NCI-H1694 treated with DMSO at 0.1 percent for 48 hours (cell line): ENCODE measurements around the gene ARHGAP44.

Source experiments
- DNase-seq: peaks from one replicate; lab custom pipeline; 2025; lab: John Stamatoyannopoulos, UW

ARHGAP44 gene

GRCh38 chr17:12789481-12790248 lies at the start of gene ARHGAP44:
Gene ARHGAP44 (plus strand): TSS chr17:12789498. CDS start chr17:12789839, 341 bp downstream.
- DNase-seq, result peak; percentile 1

- no peak for DNase-seq
Observed at GRCh38 chr17:12739500-12739899, 49.8 kb upstream of the ARHGAP44 start.

GRCh38 chr17:12743046-12743445 lies 46.3 kb upstream of the ARHGAP44 start:
- no peak for DNase-seq

GRCh38 chr17:12744298-12744697 lies 45.0 kb upstream of the ARHGAP44 start:
- DNase-seq, result no peak

- DNase-seq, result no peak
Observed at GRCh38 chr17:12744786-12745185, 44.5 kb upstream of the ARHGAP44 start.

GRCh38 chr17:12745486-12745885 lies 43.8 kb upstream of the ARHGAP44 start:
- DNase-seq, result no peak

- DNase-seq, result no peak
Observed at GRCh38 chr17:12756786-12757185, 32.5 kb upstream of the ARHGAP44 start.

- no peak for DNase-seq
Observed at GRCh38 chr17:12759090-12759489, 30.2 kb upstream of the ARHGAP44 start.

GRCh38 chr17:12765548-12765947 lies 23.8 kb upstream of the ARHGAP44 start:
- no peak for DNase-seq

- no peak for DNase-seq
Observed at GRCh38 chr17:12768255-12768654, 21.0 kb upstream of the ARHGAP44 start.

- no peak for DNase-seq
Observed at GRCh38 chr17:12769981-12770380, 19.3 kb upstream of the ARHGAP44 start.

GRCh38 chr17:12773153-12773552 lies 16.1 kb upstream of the ARHGAP44 start:
- DNase-seq, result no peak

- DNase-seq, result no peak
Observed at GRCh38 chr17:12789075-12789480, 220 bp upstream of the ARHGAP44 start.

- no peak for DNase-seq
Observed at GRCh38 chr17:12790249-12791106, 1.2 kb downstream of the ARHGAP44 start.

- DNase-seq, result no peak
Observed at GRCh38 chr17:12794919-12795532, 5.7 kb downstream of the ARHGAP44 start.

- no peak for DNase-seq
Observed at GRCh38 chr17:12800855-12801365, 11.6 kb downstream of the ARHGAP44 start.

- DNase-seq, result no peak
Observed at GRCh38 chr17:12806630-12807029, 17.3 kb downstream of the ARHGAP44 start.

- DNase-seq, result no peak
Observed at GRCh38 chr17:12808723-12809122, 19.4 kb downstream of the ARHGAP44 start.

- no peak for DNase-seq
Observed at GRCh38 chr17:12812877-12813276, 23.6 kb downstream of the ARHGAP44 start.

- DNase-seq, result no peak
Observed at GRCh38 chr17:12813664-12814063, 24.4 kb downstream of the ARHGAP44 start.

- DNase-seq, result no peak
Observed at GRCh38 chr17:12814718-12815117, 25.4 kb downstream of the ARHGAP44 start.

- DNase-seq, result no peak
Observed at GRCh38 chr17:12815642-12816141, 26.4 kb downstream of the ARHGAP44 start.
